C4-2B (cell line): Measurements from ENCODE around the gene UNC50.

Source experiments
- ZFX ChIP-seq: fragments of 450-650 bp; IDR thresholded peaks from 2 replicates; pipeline ENCODE4 v1.6.1; 2017
- TF ChIP-seq, protein P1 (sequence below): fragments of 450-650 bp; conservative IDR thresholded peaks from 2 replicates; pipeline ENCODE4 v1.5.1; 2017; ENCODE audit warnings: mild to moderate bottlenecking

DNA sequence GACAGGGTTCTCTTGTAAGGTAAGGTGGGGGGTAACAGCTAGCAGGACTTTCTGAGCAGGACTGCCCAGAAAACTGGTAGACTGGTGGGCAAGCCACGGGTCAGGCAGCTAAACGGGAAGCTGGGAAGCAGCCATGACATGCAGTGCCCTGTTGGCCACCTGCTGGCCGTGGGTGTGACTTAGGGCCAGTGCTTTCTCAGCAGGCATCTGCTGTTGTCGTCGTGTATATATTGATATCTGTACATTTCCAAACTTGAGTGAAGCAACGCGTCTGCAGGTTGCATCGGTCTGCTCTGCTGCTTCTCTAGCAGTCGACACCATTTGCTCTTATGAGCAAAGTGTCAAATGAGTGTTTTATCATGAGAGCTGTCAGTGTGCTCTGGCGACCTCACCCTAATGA lies 31.1 kb upstream of the UNC50 start:
- TF ChIP-seq, protein P1, sequence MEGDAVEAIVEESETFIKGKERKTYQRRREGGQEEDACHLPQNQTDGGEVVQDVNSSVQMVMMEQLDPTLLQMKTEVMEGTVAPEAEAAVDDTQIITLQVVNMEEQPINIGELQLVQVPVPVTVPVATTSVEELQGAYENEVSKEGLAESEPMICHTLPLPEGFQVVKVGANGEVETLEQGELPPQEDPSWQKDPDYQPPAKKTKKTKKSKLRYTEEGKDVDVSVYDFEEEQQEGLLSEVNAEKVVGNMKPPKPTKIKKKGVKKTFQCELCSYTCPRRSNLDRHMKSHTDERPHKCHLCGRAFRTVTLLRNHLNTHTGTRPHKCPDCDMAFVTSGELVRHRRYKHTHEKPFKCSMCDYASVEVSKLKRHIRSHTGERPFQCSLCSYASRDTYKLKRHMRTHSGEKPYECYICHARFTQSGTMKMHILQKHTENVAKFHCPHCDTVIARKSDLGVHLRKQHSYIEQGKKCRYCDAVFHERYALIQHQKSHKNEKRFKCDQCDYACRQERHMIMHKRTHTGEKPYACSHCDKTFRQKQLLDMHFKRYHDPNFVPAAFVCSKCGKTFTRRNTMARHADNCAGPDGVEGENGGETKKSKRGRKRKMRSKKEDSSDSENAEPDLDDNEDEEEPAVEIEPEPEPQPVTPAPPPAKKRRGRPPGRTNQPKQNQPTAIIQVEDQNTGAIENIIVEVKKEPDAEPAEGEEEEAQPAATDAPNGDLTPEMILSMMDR, result no peak; the same call in 1 of the 2 replicates
- no peak for TF ChIP-seq ZFX
